ENCODE measurements around the gene ZNF263.
A peak's percentile ranks its signal among the peaks of the same experiment; 100 is the strongest.

DNA sequence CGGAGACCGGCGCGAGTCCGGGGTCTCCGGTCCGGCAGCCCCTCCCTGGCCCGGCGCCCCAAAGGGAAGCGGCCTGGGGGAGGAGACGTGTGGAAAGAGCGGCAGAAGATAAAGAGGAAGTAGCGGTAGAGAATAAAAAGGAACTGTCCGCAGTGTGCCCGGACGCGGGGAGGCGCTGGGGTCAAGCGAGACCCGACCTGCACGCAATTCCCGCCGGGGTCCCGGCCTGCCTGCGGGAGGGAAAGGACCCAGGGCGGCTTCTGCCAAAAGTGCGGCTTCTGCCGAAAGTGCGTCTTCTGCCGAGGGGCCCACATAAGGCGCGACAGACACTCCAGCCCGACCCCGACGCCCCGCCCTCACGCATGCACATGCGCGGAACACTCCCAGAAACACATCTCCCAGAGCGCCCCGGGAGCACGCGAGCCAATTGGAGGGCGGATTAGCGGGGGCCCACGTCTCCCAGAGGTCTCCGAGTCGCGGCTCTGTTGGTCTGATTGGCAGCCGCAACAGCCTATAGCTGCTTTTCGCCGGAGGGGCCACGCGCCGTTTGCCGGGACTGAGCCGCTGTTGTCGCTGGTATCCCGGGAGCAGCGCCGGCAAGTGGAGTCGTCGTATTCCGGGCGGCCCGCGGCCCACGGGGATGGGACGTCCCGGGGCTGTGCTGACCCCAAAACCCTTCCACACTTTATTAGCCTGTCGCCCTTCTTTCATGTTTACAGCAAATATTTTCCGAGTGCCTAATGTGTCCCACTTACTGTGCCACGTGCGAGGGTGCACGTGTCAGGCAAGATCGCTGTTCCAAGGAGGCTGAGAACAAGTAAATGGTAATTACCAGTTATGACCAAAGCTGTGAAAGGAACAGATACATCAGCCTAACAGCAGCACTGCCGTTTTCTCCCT is 18.9 kb upstream of the ZNF263 start:
- peak; percentile 20 to 80 for TF ChIP-seq POLR2A (IDR thresholded peaks at IDR 0.05)
- TF ChIP-seq, protein P1, sequence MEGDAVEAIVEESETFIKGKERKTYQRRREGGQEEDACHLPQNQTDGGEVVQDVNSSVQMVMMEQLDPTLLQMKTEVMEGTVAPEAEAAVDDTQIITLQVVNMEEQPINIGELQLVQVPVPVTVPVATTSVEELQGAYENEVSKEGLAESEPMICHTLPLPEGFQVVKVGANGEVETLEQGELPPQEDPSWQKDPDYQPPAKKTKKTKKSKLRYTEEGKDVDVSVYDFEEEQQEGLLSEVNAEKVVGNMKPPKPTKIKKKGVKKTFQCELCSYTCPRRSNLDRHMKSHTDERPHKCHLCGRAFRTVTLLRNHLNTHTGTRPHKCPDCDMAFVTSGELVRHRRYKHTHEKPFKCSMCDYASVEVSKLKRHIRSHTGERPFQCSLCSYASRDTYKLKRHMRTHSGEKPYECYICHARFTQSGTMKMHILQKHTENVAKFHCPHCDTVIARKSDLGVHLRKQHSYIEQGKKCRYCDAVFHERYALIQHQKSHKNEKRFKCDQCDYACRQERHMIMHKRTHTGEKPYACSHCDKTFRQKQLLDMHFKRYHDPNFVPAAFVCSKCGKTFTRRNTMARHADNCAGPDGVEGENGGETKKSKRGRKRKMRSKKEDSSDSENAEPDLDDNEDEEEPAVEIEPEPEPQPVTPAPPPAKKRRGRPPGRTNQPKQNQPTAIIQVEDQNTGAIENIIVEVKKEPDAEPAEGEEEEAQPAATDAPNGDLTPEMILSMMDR (IDR thresholded peaks at IDR 0.05): peak in 8 of 12 donors; percentile 7 to 55 (median 29)
